ENCODE data around the gene BOC.
"Not testable (repeated sequence)": the region's sequence is repeated elsewhere in the genome, so short reads cannot be mapped to it uniquely, and the experiment has no call there.

- TF ChIP-seq CTCF (IDR thresholded peaks at IDR 0.05; ENCODE audit: poor library complexity); EZH2 (IDR thresholded peaks at IDR 0.05; ENCODE audit: borderline replicate concordance); EZH2phosphoT487 (IDR thresholded peaks at IDR 0.05; ENCODE audit: low read depth, severe bottlenecking, unreplicated experiment): not testable (repeated sequence)
Measured at GRCh38 chr3:113171675-113172300, 39.6 kb upstream of the BOC start.
